DOHH2 (cell line): ENCODE measurements around the gene PLXNC1.

Experiments used
- EZH2phosphoT487 ChIP-seq: fragments of 200-600 bp; sonication (generic); IDR thresholded peaks from 2 replicates; pipeline ENCODE4 v1.6.1; 2017; ENCODE audit warnings: borderline replicate concordance, mild to moderate bottlenecking, antibody characterized with exemption, low read length, moderate library complexity, mixed read lengths
- TF ChIP-seq, protein P1 (sequence below): fragments of 200-600 bp; sonication (generic); IDR thresholded peaks from one replicate; pipeline ENCODE4 v1.5.1; 2014; ENCODE audit warnings: antibody characterized with exemption, mild to moderate bottlenecking, low read depth, low read length; ENCODE audit not compliant: poor library complexity, severe bottlenecking

DNA sequence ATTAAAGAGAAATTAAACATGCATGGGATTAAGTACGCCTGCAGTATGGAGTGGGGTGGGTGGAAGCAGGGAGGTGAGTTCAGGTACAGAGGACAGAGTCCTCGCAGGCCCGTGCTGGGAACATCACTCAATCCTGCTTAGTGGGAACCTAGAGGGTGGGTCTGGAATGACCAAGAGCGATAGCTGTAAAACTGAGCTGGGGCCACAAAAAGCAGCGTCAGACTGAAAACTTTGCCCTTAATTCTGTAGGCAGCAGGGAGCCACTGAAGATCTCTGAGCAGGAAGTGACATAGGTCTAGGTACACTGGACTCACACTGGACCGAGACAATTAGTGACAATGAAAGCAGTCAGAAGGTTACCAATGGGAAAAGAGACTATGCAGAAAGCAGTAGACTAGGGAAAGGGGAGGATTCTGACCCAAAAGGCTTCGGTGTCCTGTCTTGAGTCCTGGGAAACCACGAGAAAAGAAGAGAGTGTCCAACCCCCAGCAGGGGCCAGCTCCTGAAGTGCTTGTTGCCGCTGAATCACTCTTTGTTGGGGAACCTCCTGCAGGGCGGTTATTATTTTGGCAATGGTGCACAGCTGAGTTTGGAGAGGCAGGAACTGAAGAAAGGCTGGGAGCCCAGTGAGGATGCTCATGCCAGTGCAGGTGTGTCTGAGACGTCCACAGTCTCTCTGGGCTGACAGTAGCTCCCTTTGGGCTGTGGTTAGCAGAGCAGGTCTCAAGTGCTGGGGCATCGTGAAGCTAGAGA, 97.4 kb downstream of the PLXNC1 start:
- TF ChIP-seq, protein P1, sequence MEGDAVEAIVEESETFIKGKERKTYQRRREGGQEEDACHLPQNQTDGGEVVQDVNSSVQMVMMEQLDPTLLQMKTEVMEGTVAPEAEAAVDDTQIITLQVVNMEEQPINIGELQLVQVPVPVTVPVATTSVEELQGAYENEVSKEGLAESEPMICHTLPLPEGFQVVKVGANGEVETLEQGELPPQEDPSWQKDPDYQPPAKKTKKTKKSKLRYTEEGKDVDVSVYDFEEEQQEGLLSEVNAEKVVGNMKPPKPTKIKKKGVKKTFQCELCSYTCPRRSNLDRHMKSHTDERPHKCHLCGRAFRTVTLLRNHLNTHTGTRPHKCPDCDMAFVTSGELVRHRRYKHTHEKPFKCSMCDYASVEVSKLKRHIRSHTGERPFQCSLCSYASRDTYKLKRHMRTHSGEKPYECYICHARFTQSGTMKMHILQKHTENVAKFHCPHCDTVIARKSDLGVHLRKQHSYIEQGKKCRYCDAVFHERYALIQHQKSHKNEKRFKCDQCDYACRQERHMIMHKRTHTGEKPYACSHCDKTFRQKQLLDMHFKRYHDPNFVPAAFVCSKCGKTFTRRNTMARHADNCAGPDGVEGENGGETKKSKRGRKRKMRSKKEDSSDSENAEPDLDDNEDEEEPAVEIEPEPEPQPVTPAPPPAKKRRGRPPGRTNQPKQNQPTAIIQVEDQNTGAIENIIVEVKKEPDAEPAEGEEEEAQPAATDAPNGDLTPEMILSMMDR = no peak
- no peak for TF ChIP-seq EZH2phosphoT487
